Measurements from ENCODE around the gene ZNF497.

ZNF497 gene

DNA sequence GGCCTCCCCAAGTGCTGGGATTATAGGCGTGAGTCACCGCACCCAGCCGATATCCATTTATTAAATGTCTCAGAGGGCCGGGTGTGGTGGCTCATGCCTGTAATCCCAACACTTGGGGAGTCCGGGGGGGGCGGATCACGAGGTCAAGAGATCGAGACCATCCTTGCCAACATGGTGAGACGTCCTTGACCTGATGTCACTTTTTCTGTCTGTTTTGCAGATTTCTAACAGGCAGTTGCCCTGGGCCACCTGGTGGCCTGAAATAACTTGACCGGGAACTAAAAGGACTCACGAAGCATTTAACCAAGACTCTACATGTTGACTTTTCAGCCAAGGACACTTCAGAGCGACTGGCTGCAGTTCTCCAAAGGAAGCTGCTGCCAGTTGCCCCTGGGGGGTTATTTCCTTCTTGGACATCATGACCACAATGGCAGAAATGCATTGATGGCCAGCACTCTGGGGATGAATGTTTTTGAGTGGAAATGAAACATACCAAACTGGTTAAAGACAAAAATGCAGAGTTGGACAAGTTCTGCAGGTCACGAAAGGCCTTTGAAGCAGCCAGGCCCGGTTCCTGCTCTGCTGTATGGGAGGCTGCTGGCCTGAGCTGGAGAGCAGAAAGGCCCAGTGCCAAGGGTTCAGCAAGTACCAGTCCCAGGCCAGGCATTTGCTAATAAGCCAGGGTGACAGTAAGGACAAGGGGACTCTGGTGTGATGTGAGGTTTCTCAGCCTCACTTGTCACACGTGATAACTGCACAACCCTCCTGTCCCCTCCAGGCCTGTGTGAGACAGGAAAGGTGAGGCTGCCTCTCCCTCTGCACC, 10.0 kb upstream of the ZNF497 start:
- H3K27me3 ChIP-seq (replicated peaks; ENCODE audit: insufficient read depth, low read length): no peaks in the 10 kb centered on the region
- no peaks in the 10 kb centered on the region for H3K79me2 ChIP-seq (ENCODE audit: low read length)
- no peaks in the 10 kb centered on the region for H3F3A ChIP-seq (ENCODE audit: insufficient read depth, low read length)
- H2AFZ ChIP-seq (ENCODE audit: low read length): no peak overlapping the region
- no peaks in the 10 kb centered on the region for H3K9me2 ChIP-seq (replicated peaks; ENCODE audit: insufficient read depth, low read length)
- H3K36me3 ChIP-seq (replicated peaks; ENCODE audit: insufficient read depth, low read length): no peaks in the 10 kb centered on the region
- no peaks in the 10 kb centered on the region for H3K4me1 ChIP-seq (ENCODE audit: low read length)
- H3K9me3 ChIP-seq (replicated peaks; ENCODE audit: insufficient read depth, low read length): no peaks in the 10 kb centered on the region
- H4K20me1 ChIP-seq (ENCODE audit: insufficient read depth, low read length): no peaks in the 10 kb centered on the region
- H3K9ac ChIP-seq (ENCODE audit: low read length): no peak overlapping the region
- DNase-seq: no peak
- no peak overlapping the region for H3K4me3 ChIP-seq (ENCODE audit: low read length)
- no peak overlapping the region for H3K27ac ChIP-seq (ENCODE audit: low read length)
- TF ChIP-seq EZH2phosphoT487 (IDR thresholded peaks at IDR 0.05; ENCODE audit: low read length): no peak
- TF ChIP-seq CTCF (IDR thresholded peaks at IDR 0.05; ENCODE audit: low read length): no peak
- TF ChIP-seq EZH2 (optimal IDR thresholded peaks at IDR 0.05; ENCODE audit: low read depth, low read length): no peak
- H3K4me2 ChIP-seq (ENCODE audit: low read depth, low read length): no peak overlapping the region

- Histone ChIP-seq H3K4me2 (ENCODE audit: low read depth, low read length) (no peak overlapping the region), H3K9me3 (replicated peaks; ENCODE audit: insufficient read depth, low read length) (no peaks in the 10 kb centered on the region), H3K9ac (ENCODE audit: low read length) (no peak overlapping the region), H3K27me3 (replicated peaks; ENCODE audit: insufficient read depth, low read length) (no peaks in the 10 kb centered on the region), H3K79me2 (ENCODE audit: low read length) (no peaks in the 10 kb centered on the region), H3K36me3 (replicated peaks; ENCODE audit: insufficient read depth, low read length) (no peaks in the 10 kb centered on the region), H3K27ac (ENCODE audit: low read length) (no peak overlapping the region), H3K4me3 (ENCODE audit: low read length) (no peak overlapping the region), H3F3A (ENCODE audit: insufficient read depth, low read length) (no peaks in the 10 kb centered on the region), H2AFZ (ENCODE audit: low read length) (no peak overlapping the region), H3K4me1 (ENCODE audit: low read length) (no peaks in the 10 kb centered on the region), H4K20me1 (ENCODE audit: insufficient read depth, low read length) (no peaks in the 10 kb centered on the region), H3K9me2 (replicated peaks; ENCODE audit: insufficient read depth, low read length) (no peaks in the 10 kb centered on the region)
- TF ChIP-seq EZH2 (optimal IDR thresholded peaks at IDR 0.05; ENCODE audit: low read depth, low read length): no peak
- no peak for DNase-seq
Measured at GRCh38 chr19:58368561-58369360, 6.2 kb upstream of the ZNF497 start.

GRCh38 chr19:58367698-58368454, 5.3 kb upstream of the ZNF497 start:
- no peak for TF ChIP-seq EZH2phosphoT487 (IDR thresholded peaks at IDR 0.05; ENCODE audit: low read length)
- TF ChIP-seq EZH2 (optimal IDR thresholded peaks at IDR 0.05; ENCODE audit: low read depth, low read length): no peak
- no peak for TF ChIP-seq CTCF (IDR thresholded peaks at IDR 0.05; ENCODE audit: low read length)

More at GRCh38 chr19:58367698-58368454, 5.3 kb upstream of the ZNF497 start:
- H3K4me1 ChIP-seq (ENCODE audit: low read length): no peaks in the 10 kb centered on the region
- H3K9me2 ChIP-seq (replicated peaks; ENCODE audit: insufficient read depth, low read length): no peaks in the 10 kb centered on the region
- H3K36me3 ChIP-seq (replicated peaks; ENCODE audit: insufficient read depth, low read length): no peaks in the 10 kb centered on the region
- H3K79me2 ChIP-seq (ENCODE audit: low read length): no peaks in the 10 kb centered on the region
- no peak overlapping the region for H3K4me2 ChIP-seq (ENCODE audit: low read depth, low read length)
- no peak overlapping the region for H2AFZ ChIP-seq (ENCODE audit: low read length)
- no peak overlapping the region for H3K4me3 ChIP-seq (ENCODE audit: low read length)
- no peaks in the 10 kb centered on the region for H3K27me3 ChIP-seq (replicated peaks; ENCODE audit: insufficient read depth, low read length)
- no peaks in the 10 kb centered on the region for H3F3A ChIP-seq (ENCODE audit: insufficient read depth, low read length)
- no peak overlapping the region for H3K27ac ChIP-seq (ENCODE audit: low read length)
- no peaks in the 10 kb centered on the region for H3K9me3 ChIP-seq (replicated peaks; ENCODE audit: insufficient read depth, low read length)
- H3K9ac ChIP-seq (ENCODE audit: low read length): no peak overlapping the region
- no peaks in the 10 kb centered on the region for H4K20me1 ChIP-seq (ENCODE audit: insufficient read depth, low read length)
- DNase-seq: no peak

All from MM.1S (cell line).